Psoas muscle (tissue), 8 donors: ENCODE data around the gene ACTN4. TPM values are rescaled to one million over a fixed set of nuclear protein-coding genes. Genes with fewer than 3 reads are reported as not detected.

Experiments
- ATAC-seq, 4 donors: fragments of 200-7000 bp; cut with Tn5 transposase; one replicate each; pipeline ENCODE4 v1.9.1; 2020; ENCODE audit warnings: moderate library complexity in 3 of 4, mild to moderate bottlenecking in 2 of 4
- DNase-seq, 2 donors: peaks; one replicate each; pipeline ENCODE4 v3.0.0-alpha.2; 2020
- H3K27ac ChIP-seq: fragments of 200-600 bp; one replicate; pipeline ENCODE4 v1.8.0; 2022
- H3K27me3 ChIP-seq, 3 donors: fragments of 200-600 bp in 1 of 3; one replicate each; pipeline versions ENCODE4 v1.6.1 to v1.8.0; 2013 to 2022; ENCODE audit warnings: low read length in 2 of 3, mild to moderate bottlenecking in 2 of 3, moderate library complexity in 1 of 3; ENCODE audit not compliant: insufficient read depth in 3 of 3
- H3K36me3 ChIP-seq, 2 donors: fragments of 200-600 bp in 1 of 2; one replicate each; pipeline versions ENCODE4 v1.6.1 to v1.8.0; 2013 to 2022; ENCODE audit warnings: low read depth in 1 of 2, mild to moderate bottlenecking in 1 of 2, moderate library complexity in 1 of 2; ENCODE audit not compliant: insufficient read depth in 1 of 2
- H3K4me1 ChIP-seq: fragments of 200-600 bp; one replicate; pipeline ENCODE4 v1.8.0; 2022
- H3K4me3 ChIP-seq: fragments of 200-600 bp; one replicate; pipeline ENCODE4 v1.8.0; 2022; ENCODE audit warnings: mild to moderate bottlenecking
- H3K9me3 ChIP-seq: fragments of 200-600 bp; one replicate; pipeline ENCODE4 v1.8.0; 2022
- WGBS, 3 donors: extraction: QIAGEN DNeasy Blood & Tissue Kit; methylation state at CpG; one replicate each; pipeline versions ENCODE4 v1.1.6 to v1.1.7; 2013; 5-methylcytosine and 5-hydroxymethylcytosine counted together
- intact Hi-C, 2 donors: fragments of 100-400 bp; cut with DNase I; formaldehyde crosslinking; loops; one replicate each; pipeline versions ENCODE4 v1.11.0 to v1.14.2; 2022
- polyA plus RNA-seq, 3 donors: library from polyadenylated mRNA; stranded (reverse); fragments of 200-250 nt; gene quantifications; one replicate each; pipeline ENCODE4 v1.2.3, GENCODE V29; 2013
- total RNA-seq, 4 donors: library from RNA; stranded (reverse); fragmentation: NEBNext Ultra II Directional in 2 of 4; extraction: Animal tissue kit (Norgen Biotek cat#: 25700) in 2 of 4; gene quantifications; one replicate each; pipeline versions ENCODE4 v1.2.1 to v1.2.4, GENCODE V29; 2021 to 2023
- TF ChIP-seq, protein P1 (sequence below): fragments of 200-600 bp; IDR thresholded peaks from one replicate; pipeline ENCODE4 v1.8.0; 2022; ENCODE audit warnings: antibody characterized with exemption
- donor health status: healthy with polysubstance abuse.
- donor health status: DM: no; HTN: no; CAD: no; lungs with moderate emphysema.
- donor health status: Bipolar disorder and iron deficiency.
- donor health status: healthy.
- donor health status: DM: yes; HTN: yes; CAD: no.
- donor health status: DM: no; HTN: no; CAD: no.
- donor health status: DM: no; HTN: no; CAD: no.
- donor health status: DM: yes; HTN: yes; CAD: no.

Gene ACTN4
- total and polyA plus RNA-seq, 7 donors: 38.3 to 127 (median 79.9) TPM

DNA sequence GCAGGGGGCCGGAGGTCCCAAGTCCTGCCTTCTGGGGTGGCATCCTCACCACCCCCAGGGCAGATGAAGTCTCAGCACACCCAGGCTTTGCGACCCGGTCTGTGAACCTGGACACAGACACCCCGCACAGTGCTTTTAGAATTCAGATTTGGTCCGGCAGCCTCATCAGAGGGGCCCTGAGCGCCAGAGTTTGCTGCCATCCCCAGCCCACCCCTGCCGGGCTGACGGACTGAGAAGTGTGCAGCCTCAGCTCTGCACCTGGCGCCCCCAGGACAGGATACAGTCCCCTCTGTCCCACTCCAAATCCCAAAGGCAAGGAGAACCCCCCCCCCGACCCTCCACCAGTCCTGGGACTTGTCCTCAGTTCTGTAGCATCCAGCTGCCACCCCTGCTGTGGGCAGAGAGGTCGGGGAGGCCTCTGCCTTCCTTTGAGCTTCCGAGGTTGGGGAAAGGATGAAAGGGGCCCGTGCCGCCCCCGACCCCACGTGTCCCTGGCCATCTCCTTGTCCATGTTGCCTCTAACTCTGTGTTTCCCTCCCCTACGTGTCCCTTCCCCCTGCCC, 79.9 kb downstream of the ACTN4 start:
- DNase-seq (no peak), ATAC-seq (no peak)
- Histone ChIP-seq H3K36me3 (peaks cover 4 to 93% of the 10 kb centered on the region in 2 donors), H3K9me3 (no peaks in the 10 kb centered on the region), H3K27me3 (no peaks in the 10 kb centered on the region), H3K27ac (peak overlapping the region; percentile 53), H3K4me1 (peaks cover 8% of the 10 kb centered on the region), H3K4me3 (no peak overlapping the region)
- intact Hi-C loops: no loop called here
- TF ChIP-seq, protein P1, sequence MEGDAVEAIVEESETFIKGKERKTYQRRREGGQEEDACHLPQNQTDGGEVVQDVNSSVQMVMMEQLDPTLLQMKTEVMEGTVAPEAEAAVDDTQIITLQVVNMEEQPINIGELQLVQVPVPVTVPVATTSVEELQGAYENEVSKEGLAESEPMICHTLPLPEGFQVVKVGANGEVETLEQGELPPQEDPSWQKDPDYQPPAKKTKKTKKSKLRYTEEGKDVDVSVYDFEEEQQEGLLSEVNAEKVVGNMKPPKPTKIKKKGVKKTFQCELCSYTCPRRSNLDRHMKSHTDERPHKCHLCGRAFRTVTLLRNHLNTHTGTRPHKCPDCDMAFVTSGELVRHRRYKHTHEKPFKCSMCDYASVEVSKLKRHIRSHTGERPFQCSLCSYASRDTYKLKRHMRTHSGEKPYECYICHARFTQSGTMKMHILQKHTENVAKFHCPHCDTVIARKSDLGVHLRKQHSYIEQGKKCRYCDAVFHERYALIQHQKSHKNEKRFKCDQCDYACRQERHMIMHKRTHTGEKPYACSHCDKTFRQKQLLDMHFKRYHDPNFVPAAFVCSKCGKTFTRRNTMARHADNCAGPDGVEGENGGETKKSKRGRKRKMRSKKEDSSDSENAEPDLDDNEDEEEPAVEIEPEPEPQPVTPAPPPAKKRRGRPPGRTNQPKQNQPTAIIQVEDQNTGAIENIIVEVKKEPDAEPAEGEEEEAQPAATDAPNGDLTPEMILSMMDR: no peak
- 89 to 91% (median 89%) methylated on average over 16 to 17 of the region's 17 CpGs for WGBS, 3 donors

DNA sequence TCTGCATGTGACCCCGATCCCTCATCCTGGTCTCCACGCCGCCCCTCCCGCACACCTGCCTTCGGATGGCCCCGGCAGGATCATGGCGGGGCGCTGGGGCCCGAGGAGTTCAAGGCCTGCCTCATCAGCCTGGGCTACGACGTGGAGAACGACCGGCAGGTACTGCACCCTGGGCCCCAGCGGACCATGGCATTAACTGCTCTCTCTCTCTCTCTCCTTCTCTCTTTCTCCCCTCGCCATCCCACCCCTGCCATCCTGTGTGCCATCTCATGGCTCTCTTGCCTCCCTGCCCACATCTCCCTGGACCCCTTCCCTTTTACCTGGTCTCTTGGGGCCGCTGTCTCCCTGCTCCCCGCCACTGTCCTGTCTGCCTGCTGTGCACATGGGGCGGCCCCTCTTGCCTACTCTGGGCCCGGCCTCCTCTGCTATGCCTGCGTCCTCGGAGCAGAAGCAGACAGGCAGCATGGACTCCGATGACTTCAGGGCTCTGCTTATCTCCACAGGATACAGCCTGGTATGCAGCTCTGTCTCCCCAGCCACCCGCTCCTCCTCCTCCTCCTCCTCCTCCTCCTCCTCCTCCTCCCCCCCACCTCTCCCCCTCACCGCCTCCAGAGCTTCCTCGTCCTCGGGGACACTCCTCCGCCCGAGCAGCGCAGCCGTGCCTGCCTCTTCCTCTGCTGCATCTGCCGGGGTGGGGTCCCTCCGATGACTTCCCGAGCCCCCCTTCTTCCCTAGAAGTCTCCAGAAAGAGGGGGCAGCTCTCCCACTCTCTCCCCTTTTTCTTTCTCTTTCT, 80.6 kb downstream of the ACTN4 start:
- Histone ChIP-seq H3K27ac (peak overlapping the region; percentile 53), H3K9me3 (no peaks in the 10 kb centered on the region), H3K36me3 (peaks cover 4 to 87% of the 10 kb centered on the region in 2 donors), H3K4me1 (peaks cover 8% of the 10 kb centered on the region), H3K4me3 (no peak overlapping the region), H3K27me3 (no peaks in the 10 kb centered on the region)
- WGBS, 3 donors: 78 to 87% (median 85%) methylated on average over 23 to 30 of the region's 33 CpGs
- DNase-seq (no peak), ATAC-seq (no peak)
- intact Hi-C loops: no loop called here
- TF ChIP-seq, protein P1: no peak

DNA sequence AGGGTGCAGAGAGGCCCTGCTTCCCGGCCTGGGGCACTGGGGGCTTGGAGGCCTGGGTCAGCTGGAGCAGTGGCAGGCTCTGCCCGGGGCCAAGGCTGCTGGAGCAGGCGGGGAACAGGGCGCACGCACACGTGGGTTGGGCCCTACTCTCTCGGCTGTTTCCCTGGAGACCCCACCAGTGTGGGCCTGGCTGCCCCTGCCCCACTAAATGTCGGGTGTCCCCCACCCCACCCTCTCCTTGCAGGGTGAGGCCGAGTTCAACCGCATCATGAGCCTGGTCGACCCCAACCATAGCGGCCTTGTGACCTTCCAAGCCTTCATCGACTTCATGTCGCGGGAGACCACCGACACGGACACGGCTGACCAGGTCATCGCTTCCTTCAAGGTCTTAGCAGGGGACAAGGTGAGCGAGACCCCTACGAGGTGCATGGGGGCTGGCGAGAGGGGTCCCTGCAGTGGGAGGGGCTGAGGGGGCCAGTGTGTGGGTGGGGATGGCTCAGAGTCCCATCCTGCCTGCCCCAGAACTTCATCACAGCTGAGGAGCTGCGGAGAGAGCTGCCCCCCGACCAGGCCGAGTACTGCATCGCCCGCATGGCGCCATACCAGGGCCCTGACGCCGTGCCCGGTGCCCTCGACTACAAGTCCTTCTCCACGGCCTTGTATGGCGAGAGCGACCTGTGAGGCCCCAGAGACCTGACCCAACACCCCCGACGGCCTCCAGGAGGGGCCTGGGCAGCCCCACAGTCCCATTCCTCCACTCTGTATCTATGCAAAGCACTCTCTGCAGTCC, 81.5 kb downstream of the ACTN4 start:
- Histone ChIP-seq H3K36me3 (peaks cover 4 to 78% of the 10 kb centered on the region in 2 donors), H3K9me3 (no peaks in the 10 kb centered on the region), H3K4me3 (no peak overlapping the region), H3K27ac (no peak overlapping the region), H3K27me3 (no peaks in the 10 kb centered on the region), H3K4me1 (peaks cover 8% of the 10 kb centered on the region)
- DNase-seq (peak in 1 of 2 donors; percentile 50), ATAC-seq (no peak)
- intact Hi-C loops: no loop called here
- TF ChIP-seq, protein P1: no peak
- WGBS, 3 donors: 81 to 86% (median 84%) methylated on average over 36 to 37 of the region's 37 CpGs

DNA sequence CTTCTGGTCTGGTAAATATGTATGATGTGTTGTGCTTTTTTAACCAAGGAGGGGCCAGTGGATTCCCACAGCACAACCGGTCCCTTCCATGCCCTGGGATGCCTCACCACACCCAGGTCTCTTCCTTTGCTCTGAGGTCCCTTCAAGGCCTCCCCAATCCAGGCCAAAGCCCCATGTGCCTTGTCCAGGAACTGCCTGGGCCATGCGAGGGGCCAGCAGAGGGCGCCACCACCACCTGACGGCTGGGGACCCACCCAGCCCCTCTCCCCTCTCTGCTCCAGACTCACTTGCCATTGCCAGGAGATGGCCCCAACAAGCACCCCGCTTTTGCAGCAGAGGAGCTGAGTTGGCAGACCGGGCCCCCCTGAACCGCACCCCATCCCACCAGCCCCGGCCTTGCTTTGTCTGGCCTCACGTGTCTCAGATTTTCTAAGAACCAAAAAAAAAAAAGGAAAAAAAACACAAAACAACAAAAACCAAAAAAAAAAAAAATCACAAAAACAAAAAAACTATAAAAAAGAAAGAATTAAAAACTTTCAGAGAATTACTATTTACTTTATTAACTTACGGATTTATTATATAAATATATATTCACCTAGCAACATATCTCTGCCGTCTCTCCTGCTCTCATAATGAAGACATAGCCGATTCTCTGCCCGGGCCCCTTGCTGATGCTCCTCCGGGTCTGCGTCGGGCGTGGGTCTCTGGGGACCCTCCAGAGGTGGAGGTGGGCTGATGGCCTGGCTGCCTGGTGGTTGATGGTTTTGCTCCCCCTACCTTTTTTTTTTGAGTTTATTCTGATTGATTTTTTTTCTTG, 82.4 kb downstream of the ACTN4 start:
- peaks cover 4 to 69% of the 10 kb centered on the region in 2 donors for H3K36me3 ChIP-seq
- peaks cover 8% of the 10 kb centered on the region for H3K4me1 ChIP-seq
- DNase-seq: peak; percentile 78 to 86
- H3K4me3 ChIP-seq: no peak overlapping the region
- H3K9me3 ChIP-seq: no peaks in the 10 kb centered on the region
- TF ChIP-seq, protein P1: peak; percentile 73
- intact Hi-C loops: loop anchor here in 1 of 2 donors (5.0 kb wide), 1 partner anchor 202 kb away; the partner anchor contains the start of genes MRPS12 and SARS2
- no peak overlapping the region for H3K27ac ChIP-seq
- no peaks in the 10 kb centered on the region for H3K27me3 ChIP-seq
- 72 to 76% (median 74%) methylated on average over 16 to 17 of the region's 17 CpGs for WGBS, 3 donors
- ATAC-seq: peak; percentile 60 to 73 (median 64)
